ENCODE results near the gene GUCA2B. TPM values are rescaled to one million over a fixed set of nuclear protein-coding genes. Genes with fewer than 3 reads are reported as not detected.

Gene GUCA2B
- total and polyA plus RNA-seq, 2 of the 4 experiments (the other 2 are of a cell fraction) = not detected

- Histone ChIP-seq H3K56ac (ENCODE audit: extremely low read depth, insufficient read depth, low read length) (no peak overlapping the region), H3K4me1 (ENCODE audit: control insufficient read depth, insufficient read depth, low read length) (peaks cover 3% of the 10 kb centered on the region; the same call in 1 of the 2 replicates), H3K9me1 (ENCODE audit: insufficient read depth, low read length) (peaks cover 3% of the 10 kb centered on the region; the same call in 1 of the 2 replicates), H3K9ac (ENCODE audit: low read depth, low read length) (no peak overlapping the region), H3K14ac (replicated peaks; ENCODE audit: low read depth, low read length) (no peak overlapping the region), H3K27ac (ENCODE audit: insufficient read depth, low read length) (no peak overlapping the region), H2BK5ac (ENCODE audit: low read depth, low read length, poor library complexity, severe bottlenecking) (no peak overlapping the region), H4K5ac (ENCODE audit: low read depth, low read length) (no peak overlapping the region), H4K8ac (ENCODE audit: low read depth in 2 of 2, low read length in 2 of 2) (no peak overlapping the region), H4K91ac (ENCODE audit: insufficient read depth, low read depth, low read length) (no peak overlapping the region), H2BK120ac (ENCODE audit: low read depth, low read length) (no peak overlapping the region), H3K4me3 (ENCODE audit: insufficient read depth, low read depth, low read length) (no peak overlapping the region), H3K18ac (ENCODE audit: low read depth, low read length) (no peak overlapping the region), H4K20me1 (ENCODE audit: insufficient read depth, low read length) (no peaks in the 10 kb centered on the region), H2AFZ (replicated peaks; ENCODE audit: low read length, poor library complexity) (no peak overlapping the region), H3K9me3 (ENCODE audit: control insufficient read depth, insufficient read depth, low read length) (no peaks in the 10 kb centered on the region; the same call in 1 of the 2 replicates), H2BK15ac (ENCODE audit: low read depth, low read length) (no peak overlapping the region), H3K23ac (ENCODE audit: low read depth, low read length) (no peak overlapping the region), H3K36me3 (ENCODE audit: control insufficient read depth, insufficient read depth, low read length) (no peaks in the 10 kb centered on the region), H3K27me3 (ENCODE audit: control insufficient read depth, insufficient read depth, low read length) (no peaks in the 10 kb centered on the region; the same call in 1 of the 2 replicates), H2AK9ac (replicated peaks; ENCODE audit: low read depth, low read length, poor library complexity) (peak overlapping the region; percentile 3), H3K4ac (ENCODE audit: low read depth, low read length) (no peak overlapping the region), H2BK20ac (ENCODE audit: low read depth, low read length) (no peak overlapping the region), H3K4me2 (ENCODE audit: low read depth, low read length) (no peak overlapping the region), H3K79me1 (ENCODE audit: low read depth in 1 of 2, low read length in 2 of 2) (no peaks in the 10 kb centered on the region), H2AK5ac (ENCODE audit: low read depth, low read length) (no peak overlapping the region)
- POLR2A ChIA-PET (ENCODE audit: unreplicated experiment) = no interaction called here
- CTCF ChIA-PET = no interaction called here
- DNase-seq (no peak), ATAC-seq (ENCODE audit: low read depth) (no peak)
- intact Hi-C loops (cut with micrococcal nuclease) = no loop called here
- dilution Hi-C loops (cut with HindIII; ENCODE audit: low sequenced_read_pairs, unreplicated experiment) = no loop called here
- no peak for TF ChIP-seq MAFK (IDR thresholded peaks at IDR 0.05; ENCODE audit: low read depth, low read length)
- no peak for TF ChIP-seq SMC3 (IDR thresholded peaks at IDR 0.05; ENCODE audit: low read depth, low read length)
- TF ChIP-seq, protein P1, sequence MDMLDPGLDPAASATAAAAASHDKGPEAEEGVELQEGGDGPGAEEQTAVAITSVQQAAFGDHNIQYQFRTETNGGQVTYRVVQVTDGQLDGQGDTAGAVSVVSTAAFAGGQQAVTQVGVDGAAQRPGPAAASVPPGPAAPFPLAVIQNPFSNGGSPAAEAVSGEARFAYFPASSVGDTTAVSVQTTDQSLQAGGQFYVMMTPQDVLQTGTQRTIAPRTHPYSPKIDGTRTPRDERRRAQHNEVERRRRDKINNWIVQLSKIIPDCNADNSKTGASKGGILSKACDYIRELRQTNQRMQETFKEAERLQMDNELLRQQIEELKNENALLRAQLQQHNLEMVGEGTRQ (IDR thresholded peaks at IDR 0.05; ENCODE audit: low read depth, low read length) = no peak
- TF ChIP-seq RAD21 (IDR thresholded peaks at IDR 0.05; ENCODE audit: low read length) = no peak
- no peak for TF ChIP-seq POLR2A (IDR thresholded peaks at IDR 0.05; ENCODE audit: low read depth, low read length)
- TF ChIP-seq BHLHE40 (IDR thresholded peaks at IDR 0.05; ENCODE audit: low read depth, low read length) = no peak
- no peak for TF ChIP-seq RCOR1 (IDR thresholded peaks at IDR 0.05; ENCODE audit: insufficient replicate concordance, low read length)
- no peak for TF ChIP-seq MAZ (IDR thresholded peaks at IDR 0.05; ENCODE audit: borderline replicate concordance, low read depth, low read length)
- no peak for TF ChIP-seq NFE2L2 (IDR thresholded peaks at IDR 0.05; ENCODE audit: low read depth, low read length)
- TF ChIP-seq CTCF (conservative IDR thresholded peaks at IDR 0.05; ENCODE audit: low read depth, low read length) = no peak
- TF ChIP-seq FOS (IDR thresholded peaks at IDR 0.05; ENCODE audit: low read depth, low read length) = no peak
- no TSS peak for BruUV-seq (replicated peaks)
- 85% methylated on average over 12 of the region's 21 CpGs; no CpG with 5 or more reads in 1 of the 2 experiments for whole genome bisulfite sequencing, 2 experiments (ENCODE audit: extremely low coverage in 2 of 2, insufficient read length in 1 of 2)
- in situ Hi-C loops (cut with MboI; ENCODE audit: low sequenced_read_pairs) = no loop called here
Observed at GRCh38 chr1:42167611-42168390, 14.6 kb downstream of the GUCA2B start.

Measured in IMR-90 (cell line).